Neural progenitor cell (in vitro differentiated cells): Measurements from ENCODE around the gene SDR9C7. TPM values are rescaled to one million over a fixed set of nuclear protein-coding genes. Genes with fewer than 3 reads are reported as not detected.

Experiments
- DNase-seq: peaks from one replicate; pipeline ENCODE4 v3.0.0-alpha.2; 2016; ENCODE audit warnings: low spot score
- H2AFZ ChIP-seq: fragments of 200-600 bp; sonication (generic); replicated peaks from 2 replicates; pipeline ENCODE4 v1.6.1; 2016; ENCODE audit warnings: antibody characterized with exemption
- H3F3A ChIP-seq: fragments of 200-600 bp; sonication (generic); 2 replicates; pipeline ENCODE4 v1.6.1; 2016; ENCODE audit warnings: antibody characterized with exemption, low read depth
- H3K27ac ChIP-seq: fragments of 200-600 bp; sonication (generic); 2 replicates; pipeline ENCODE4 v1.5.1; 2016; ENCODE audit warnings: mild to moderate bottlenecking
- H3K27me3 ChIP-seq: fragments of 200-600 bp; sonication (generic); 2 replicates; pipeline ENCODE4 v1.6.1; 2016; ENCODE audit warnings: mild to moderate bottlenecking, moderate library complexity
- H3K36me3 ChIP-seq: fragments of 200-600 bp; sonication (generic); 2 replicates; pipeline ENCODE4 v1.5.1; 2016
- H3K4me1 ChIP-seq: fragments of 200-600 bp; sonication (generic); 2 replicates; pipeline ENCODE4 v1.6.1; 2016; ENCODE audit warnings: mixed run types
- H3K4me2 ChIP-seq: fragments of 200-600 bp; sonication (generic); 2 replicates; pipeline ENCODE4 v1.6.1; 2016
- H3K4me3 ChIP-seq: fragments of 200-600 bp; sonication (generic); 2 replicates; pipeline ENCODE4 v1.5.1; 2016
- H3K79me2 ChIP-seq: fragments of 200-600 bp; sonication (generic); 2 replicates; pipeline ENCODE4 v1.6.1; 2016; ENCODE audit warnings: low read depth
- H3K9ac ChIP-seq: fragments of 200-600 bp; sonication (generic); 2 replicates; pipeline ENCODE4 v1.6.1; 2016
- H3K9me3 ChIP-seq: fragments of 200-600 bp; sonication (generic); 2 replicates; pipeline ENCODE4 v1.5.1; 2016; ENCODE audit warnings: low read depth
- H4K20me1 ChIP-seq: fragments of 200-600 bp; sonication (generic); 2 replicates; pipeline ENCODE4 v1.6.1; 2016; ENCODE audit warnings: low read depth
- H3K27ac Mint-ChIP-seq: 3 replicates; pipeline ENCODE4 v1.8.0; 2021; ENCODE audit warnings: mixed read lengths
- H3K27me3 Mint-ChIP-seq: 2 replicates; pipeline ENCODE4 v1.8.0; 2022; ENCODE audit warnings: low read depth, mild to moderate bottlenecking, inconsistent platforms, moderate library complexity, mixed read lengths; ENCODE audit not compliant: insufficient read depth
- H3K36me3 Mint-ChIP-seq: 3 replicates; pipeline ENCODE4 v1.8.0; 2021; ENCODE audit warnings: mixed read lengths
- H3K4me1 Mint-ChIP-seq: 3 replicates; pipeline ENCODE4 v1.8.0; 2021; ENCODE audit warnings: mixed read lengths
- H3K4me3 Mint-ChIP-seq: 3 replicates; pipeline ENCODE4 v1.8.0; 2021; ENCODE audit warnings: mild to moderate bottlenecking, moderate library complexity, mixed read lengths
- H3K9me3 Mint-ChIP-seq: 3 replicates; pipeline ENCODE4 v1.8.0; 2020; ENCODE audit warnings: mixed read lengths
- CTCF ChIP-seq: fragments of 200-600 bp; sonication (generic); IDR thresholded peaks from 2 replicates; pipeline ENCODE4 v1.5.1; 2017; ENCODE audit warnings: antibody characterized with exemption, mild to moderate bottlenecking
- EZH2 ChIP-seq: fragments of 200-600 bp; sonication (generic); IDR thresholded peaks from 2 replicates; pipeline ENCODE4 v1.6.1; 2017; ENCODE audit warnings: antibody characterized with exemption, mild to moderate bottlenecking, moderate library complexity
- EZH2phosphoT487 ChIP-seq: fragments of 200-600 bp; sonication (generic); IDR thresholded peaks from 2 replicates; pipeline ENCODE4 v1.6.1; 2017; ENCODE audit warnings: antibody characterized with exemption
- total RNA-seq: library from RNA; depleted of rRNA; stranded (reverse); fragments of >200 nt; gene quantifications from 2 replicates; pipeline ENCODE4 v1.2.3, GENCODE V29; 2015; ENCODE audit warnings: low replicate concordance

SDR9C7 gene
- total RNA-seq, 1 donor from 2014 or later, result 0.32 TPM

DNA sequence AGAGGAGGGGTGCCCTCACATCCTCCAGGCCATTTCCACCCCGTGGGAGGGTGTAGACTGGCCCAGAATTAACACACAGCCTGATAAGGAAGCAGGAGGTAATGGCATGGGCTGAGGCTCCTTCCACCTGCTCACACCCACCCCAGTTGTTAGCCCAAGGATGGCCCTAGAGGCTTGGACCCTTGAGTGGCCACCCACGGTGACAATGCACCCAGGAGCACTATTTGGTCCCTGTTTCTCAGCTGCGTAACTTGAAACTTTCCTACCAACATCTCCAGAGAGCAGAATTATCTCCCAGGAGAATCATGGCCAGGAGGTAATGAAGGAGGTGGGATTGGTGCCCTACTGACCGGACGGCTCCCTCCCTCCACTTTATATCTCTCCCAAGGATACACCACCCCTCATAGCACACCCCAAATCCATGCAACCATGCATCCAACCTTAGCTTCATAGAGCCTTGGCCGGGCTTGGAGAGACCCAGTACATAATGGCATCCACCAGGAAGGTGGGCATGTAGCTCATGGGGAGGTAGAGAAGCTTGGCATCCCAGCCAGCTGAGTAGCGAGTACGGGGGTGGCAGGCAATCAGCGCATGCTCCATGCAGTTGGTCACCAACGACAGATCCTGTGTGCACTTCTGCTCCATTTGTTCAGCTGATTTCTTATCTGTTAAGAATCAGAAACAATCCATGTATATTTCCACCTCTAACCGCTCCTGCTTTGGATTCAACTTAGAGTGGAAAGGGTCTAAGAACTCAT, 17.6 kb upstream of the SDR9C7 start:
- H3K36me3 Mint-ChIP-seq, result no peaks in the 10 kb centered on the region
- H3K4me1 Mint-ChIP-seq, result no peaks in the 10 kb centered on the region
- no peaks in the 10 kb centered on the region for H3K9me3 ChIP-seq

DNA sequence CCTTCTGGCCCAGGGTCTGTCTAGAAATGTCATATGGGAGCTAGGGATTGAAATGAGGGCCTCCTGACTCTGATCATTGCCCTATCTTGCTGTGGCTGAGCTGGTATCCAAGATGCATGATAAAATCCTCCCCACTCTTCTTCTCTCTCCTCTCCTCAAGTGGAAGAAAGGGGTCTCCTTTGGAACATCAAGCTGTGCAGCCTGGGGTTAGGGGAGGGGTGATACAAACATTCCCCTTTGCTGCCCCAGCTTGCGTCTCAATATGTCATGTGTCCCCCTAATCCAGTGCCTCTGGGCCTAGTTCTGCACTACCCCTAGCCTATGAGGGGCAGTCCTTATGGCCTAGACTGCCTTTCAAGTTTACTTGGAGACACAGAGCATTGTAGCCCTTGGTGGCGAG, 14.7 kb upstream of the SDR9C7 start:
- DNase-seq, result no peak
- Histone ChIP-seq H3K4me2 (no peak overlapping the region), H3K27ac (no peak overlapping the region), H2AFZ (no peak overlapping the region), H4K20me1 (no peaks in the 10 kb centered on the region), H3F3A (no peaks in the 10 kb centered on the region), H3K4me3 (no peak overlapping the region), H3K9ac (no peak overlapping the region), H3K4me1 (no peaks in the 10 kb centered on the region), H3K79me2 (no peaks in the 10 kb centered on the region), H3K36me3 (no peaks in the 10 kb centered on the region), H3K27me3 (no peaks in the 10 kb centered on the region), H3K9me3 (peaks cover 3% of the 10 kb centered on the region)
- Mint-ChIP-seq H3K27me3 (peaks cover 2% of the 10 kb centered on the region), H3K27ac (no peak overlapping the region), H3K9me3 (peaks cover 6% of the 10 kb centered on the region), H3K4me3 (no peak overlapping the region), H3K4me1 (no peaks in the 10 kb centered on the region), H3K36me3 (no peaks in the 10 kb centered on the region)
- TF ChIP-seq EZH2phosphoT487 (no peak), CTCF (no peak), EZH2 (no peak)

More for the DNA sequence above, 17.6 kb upstream of the SDR9C7 start:
- no peak overlapping the region for H3K4me3 Mint-ChIP-seq
- no peaks in the 10 kb centered on the region for H3K79me2 ChIP-seq
- H3K4me3 ChIP-seq, result no peak overlapping the region
- DNase-seq, result no peak
- H3K27me3 ChIP-seq, result no peaks in the 10 kb centered on the region
- H3K9ac ChIP-seq, result no peak overlapping the region
- peaks cover 4% of the 10 kb centered on the region for H3K27me3 Mint-ChIP-seq
- H2AFZ ChIP-seq, result no peak overlapping the region
- H3K4me2 ChIP-seq, result no peak overlapping the region
- no peaks in the 10 kb centered on the region for H4K20me1 ChIP-seq
- H3K36me3 ChIP-seq, result no peaks in the 10 kb centered on the region
- H3K27ac ChIP-seq, result no peak overlapping the region
- H3K9me3 Mint-ChIP-seq, result no peaks in the 10 kb centered on the region
- no peaks in the 10 kb centered on the region for H3K4me1 ChIP-seq
- no peak for TF ChIP-seq EZH2phosphoT487
- TF ChIP-seq CTCF, result no peak
- no peak for TF ChIP-seq EZH2
- H3F3A ChIP-seq, result no peaks in the 10 kb centered on the region
- no peak overlapping the region for H3K27ac Mint-ChIP-seq

DNA sequence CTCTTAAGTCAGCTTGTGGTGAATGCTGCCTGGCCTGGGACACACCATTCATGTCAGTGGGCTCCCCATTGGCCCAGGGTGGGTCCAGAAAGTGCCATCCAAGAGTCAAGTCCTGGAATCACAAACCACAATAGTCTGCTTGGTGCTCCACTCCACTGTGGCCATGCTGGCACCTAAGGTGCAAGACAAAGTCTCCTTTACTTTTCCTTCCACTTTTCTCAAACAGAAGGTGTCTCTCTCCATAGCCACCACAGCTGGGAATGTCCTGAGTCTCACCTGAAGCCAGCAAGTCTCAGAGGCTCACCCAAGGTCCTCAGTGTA, 14.2 kb upstream of the SDR9C7 start:
- H3K79me2 ChIP-seq, result no peaks in the 10 kb centered on the region
- H3K4me1 Mint-ChIP-seq, result no peaks in the 10 kb centered on the region
- peaks cover 4% of the 10 kb centered on the region for H3K9me3 ChIP-seq
- peaks cover 2% of the 10 kb centered on the region for H3K27me3 Mint-ChIP-seq
- H3F3A ChIP-seq, result no peaks in the 10 kb centered on the region
- H3K27ac ChIP-seq, result no peak overlapping the region
- H3K36me3 Mint-ChIP-seq, result no peaks in the 10 kb centered on the region
- H3K4me2 ChIP-seq, result no peak overlapping the region
- H3K4me1 ChIP-seq, result no peaks in the 10 kb centered on the region
- peaks cover 6% of the 10 kb centered on the region for H3K9me3 Mint-ChIP-seq
- H3K27me3 ChIP-seq, result no peaks in the 10 kb centered on the region
- DNase-seq, result no peak
- no peak overlapping the region for H2AFZ ChIP-seq
- no peak for TF ChIP-seq EZH2
- TF ChIP-seq CTCF, result no peak
- no peak for TF ChIP-seq EZH2phosphoT487
- no peak overlapping the region for H3K4me3 Mint-ChIP-seq
- no peaks in the 10 kb centered on the region for H3K36me3 ChIP-seq
- H3K27ac Mint-ChIP-seq, result no peak overlapping the region
- no peaks in the 10 kb centered on the region for H4K20me1 ChIP-seq
- H3K9ac ChIP-seq, result no peak overlapping the region
- H3K4me3 ChIP-seq, result no peak overlapping the region
